Uterus (tissue), 4 donors: ENCODE data around the gene PPFIA3. TPM values are rescaled to one million over a fixed set of nuclear protein-coding genes. Genes with fewer than 3 reads are reported as not detected.

Experiments
- DNase-seq, 2 donors: peaks; one replicate each; pipeline ENCODE4 v3.0.0-alpha.2; 2019 to 2020
- H3K27ac ChIP-seq, 2 donors: fragments of 200-600 bp; sonication (generic); 1 replicate in 1 of 2; 2 replicates in 1 of 2; pipeline ENCODE4 v1.5.1; 2016 to 2018
- H3K27me3 ChIP-seq, 2 donors: fragments of 200-600 bp; sonication (generic); one replicate each; pipeline ENCODE4 v1.5.1; 2018 to 2019; ENCODE audit warnings: control low read depth in 1 of 2
- H3K36me3 ChIP-seq, 2 donors: fragments of 200-600 bp; sonication (generic); one replicate each; pipeline ENCODE4 v1.5.1; 2019; ENCODE audit warnings: control low read depth in 1 of 2
- H3K4me1 ChIP-seq, 2 donors: fragments of 200-600 bp; sonication (generic); one replicate each; pipeline ENCODE4 v1.5.1; 2018 to 2019; ENCODE audit warnings: control low read depth in 1 of 2
- H3K4me3 ChIP-seq, 2 donors: fragments of 200-600 bp; sonication (generic); 1 replicate in 1 of 2; 2 replicates in 1 of 2; pipeline ENCODE4 v1.5.1; 2018 to 2019; ENCODE audit warnings: mild to moderate bottlenecking in 1 of 2
- H3K9me3 ChIP-seq, 2 donors: fragments of 200-600 bp; sonication (generic); one replicate each; pipeline ENCODE4 v1.5.1; 2019; ENCODE audit warnings: control low read depth in 1 of 2
- POLR2A ChIP-seq, 2 donors: fragments of 450-650 bp; IDR thresholded peaks; one replicate each; pipeline ENCODE4 v1.6.1; 2016; ENCODE audit warnings: antibody characterized with exemption in 2 of 2, mild to moderate bottlenecking in 1 of 2, moderate library complexity in 1 of 2
- intact Hi-C: fragments of 100-400 bp; cut with DNase I; formaldehyde crosslinking; loops from one replicate; pipeline ENCODE4 v1.15.1; 2023; ENCODE audit warnings: low total_unique reads
- total RNA-seq, 4 donors: library from RNA; depleted of rRNA in 3 of 4; stranded (reverse); fragments of >200 nt in 3 of 4; gene quantifications; one replicate each; pipeline versions ENCODE4 v1.1.0 to v1.2.4, GENCODE V29; 2014 to 2023
- TF ChIP-seq, protein P1 (sequence below), 4 experiments: fragments of 200-600 bp in 2 of 4; fragments of 450-650 bp in 2 of 4; sonication (generic) in 2 of 4; IDR thresholded peaks; one replicate each; pipeline ENCODE4 v1.5.1; 2016 to 2019; ENCODE audit warnings: antibody characterized with exemption in 4 of 4, mild to moderate bottlenecking in 2 of 4, moderate library complexity in 1 of 4
- donor health status: DM: yes; HTN: yes; CAD: no.

Gene PPFIA3
- total RNA-seq, 4 donors from 2014 or later, result 0.51 to 8.3 (median 7.4) TPM; not detected in 1

DNA sequence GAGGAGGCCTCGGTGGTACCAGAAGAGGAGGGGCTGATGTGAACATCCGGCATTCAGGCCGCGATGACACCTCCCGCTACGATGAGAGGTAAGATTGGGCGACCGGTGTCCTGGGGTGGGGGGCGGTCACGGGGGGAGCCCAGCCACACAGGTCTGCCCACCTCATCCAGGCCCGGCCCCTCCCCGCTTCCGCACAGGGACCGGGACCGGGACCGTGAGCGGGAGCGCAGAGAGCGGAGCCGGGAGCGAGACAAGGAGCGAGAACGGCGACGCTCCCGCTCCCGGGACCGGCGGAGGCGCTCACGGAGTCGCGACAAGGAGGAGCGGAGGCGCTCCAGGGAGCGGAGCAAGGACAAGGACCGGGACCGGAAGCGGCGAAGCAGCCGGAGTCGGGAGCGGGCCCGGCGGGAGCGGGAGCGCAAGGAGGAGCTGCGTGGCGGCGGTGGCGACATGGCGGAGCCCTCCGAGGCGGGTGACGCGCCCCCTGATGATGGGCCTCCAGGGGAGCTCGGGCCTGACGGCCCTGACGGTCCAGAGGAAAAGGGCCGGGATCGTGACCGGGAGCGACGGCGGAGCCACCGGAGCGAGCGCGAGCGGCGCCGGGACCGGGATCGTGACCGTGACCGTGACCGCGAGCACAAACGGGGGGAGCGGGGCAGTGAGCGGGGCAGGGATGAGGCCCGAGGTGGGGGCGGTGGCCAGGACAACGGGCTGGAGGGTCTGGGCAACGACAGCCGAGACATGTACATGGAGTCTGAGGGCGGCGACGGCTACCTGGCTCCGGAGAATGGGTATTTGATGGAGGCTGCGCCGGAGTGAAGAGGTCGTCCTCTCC lies 11.5 kb upstream of the PPFIA3 start:
- Histone ChIP-seq H3K9me3 (no peaks in the 10 kb centered on the region), H3K4me1 (no peaks in the 10 kb centered on the region), H3K27me3 (no peaks in the 10 kb centered on the region), H3K27ac (no peak overlapping the region), H3K36me3 (no peaks in the 10 kb centered on the region), H3K4me3 (no peak overlapping the region)
- intact Hi-C loops, result no loop called here
- TF ChIP-seq, protein P1, sequence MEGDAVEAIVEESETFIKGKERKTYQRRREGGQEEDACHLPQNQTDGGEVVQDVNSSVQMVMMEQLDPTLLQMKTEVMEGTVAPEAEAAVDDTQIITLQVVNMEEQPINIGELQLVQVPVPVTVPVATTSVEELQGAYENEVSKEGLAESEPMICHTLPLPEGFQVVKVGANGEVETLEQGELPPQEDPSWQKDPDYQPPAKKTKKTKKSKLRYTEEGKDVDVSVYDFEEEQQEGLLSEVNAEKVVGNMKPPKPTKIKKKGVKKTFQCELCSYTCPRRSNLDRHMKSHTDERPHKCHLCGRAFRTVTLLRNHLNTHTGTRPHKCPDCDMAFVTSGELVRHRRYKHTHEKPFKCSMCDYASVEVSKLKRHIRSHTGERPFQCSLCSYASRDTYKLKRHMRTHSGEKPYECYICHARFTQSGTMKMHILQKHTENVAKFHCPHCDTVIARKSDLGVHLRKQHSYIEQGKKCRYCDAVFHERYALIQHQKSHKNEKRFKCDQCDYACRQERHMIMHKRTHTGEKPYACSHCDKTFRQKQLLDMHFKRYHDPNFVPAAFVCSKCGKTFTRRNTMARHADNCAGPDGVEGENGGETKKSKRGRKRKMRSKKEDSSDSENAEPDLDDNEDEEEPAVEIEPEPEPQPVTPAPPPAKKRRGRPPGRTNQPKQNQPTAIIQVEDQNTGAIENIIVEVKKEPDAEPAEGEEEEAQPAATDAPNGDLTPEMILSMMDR (IDR thresholded peaks at IDR 0.05), result no peak
- no peak for TF ChIP-seq POLR2A (IDR thresholded peaks at IDR 0.05)
- DNase-seq, result no peak

DNA sequence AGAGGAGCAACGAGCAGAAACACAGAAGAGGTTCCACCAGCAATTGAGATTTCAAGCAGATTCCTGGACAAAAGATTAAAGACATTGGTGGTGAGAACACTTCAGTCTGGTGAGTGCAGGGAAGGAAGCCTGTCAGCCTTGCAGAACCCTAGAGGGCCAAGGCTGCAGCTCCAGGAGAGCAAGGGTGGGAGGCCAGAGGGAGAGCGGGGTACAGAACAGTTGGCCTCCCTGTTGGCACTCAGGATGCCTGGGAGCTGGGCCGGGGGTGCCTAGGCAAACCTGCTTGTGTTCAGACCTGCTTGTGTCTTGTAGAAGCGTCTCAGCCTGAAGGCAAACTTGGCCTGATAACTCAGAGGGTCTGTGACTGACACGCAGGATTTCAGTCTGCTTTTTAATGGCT lies 10.3 kb upstream of the PPFIA3 start:
- Histone ChIP-seq H3K4me3 (no peak overlapping the region), H3K27me3 (no peaks in the 10 kb centered on the region), H3K27ac (no peak overlapping the region), H3K4me1 (no peaks in the 10 kb centered on the region), H3K9me3 (no peaks in the 10 kb centered on the region), H3K36me3 (no peaks in the 10 kb centered on the region)
- no peak for DNase-seq
- intact Hi-C loops, result no loop called here
- no peak for TF ChIP-seq POLR2A (IDR thresholded peaks at IDR 0.05)
- TF ChIP-seq, protein P1 (IDR thresholded peaks at IDR 0.05), result no peak

DNA sequence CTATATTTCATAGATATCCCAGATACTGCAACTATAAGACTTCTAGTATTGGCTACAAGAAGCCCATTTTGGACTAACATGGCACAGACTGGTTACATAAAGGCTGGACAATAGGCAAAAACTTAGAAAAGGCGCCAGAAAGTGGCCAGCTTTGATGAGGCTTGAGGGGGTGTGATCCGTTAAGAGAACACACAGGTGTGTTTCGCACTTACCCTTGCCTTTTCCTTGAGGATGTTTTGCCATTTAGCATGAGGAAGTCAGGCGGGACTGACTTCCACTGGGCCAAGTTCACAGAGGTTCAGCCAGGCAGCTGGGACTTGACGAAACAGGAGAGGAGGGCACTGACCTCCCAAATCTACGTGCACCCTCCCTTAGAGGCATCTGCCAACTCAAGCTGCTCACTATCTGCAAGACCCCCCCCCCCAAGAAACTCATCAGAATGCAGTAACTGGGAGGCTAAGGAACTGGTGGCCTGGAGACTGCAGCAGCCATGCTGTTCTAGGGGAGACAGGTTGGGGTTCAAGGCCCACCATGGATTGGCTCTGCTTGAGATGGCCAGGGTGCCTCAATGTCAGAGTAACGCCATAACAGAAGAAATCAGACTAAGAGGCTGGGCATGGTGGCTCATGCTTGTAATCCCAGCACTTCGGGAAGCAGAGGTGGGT lies 9.6 kb upstream of the PPFIA3 start:
- Histone ChIP-seq H3K9me3 (no peaks in the 10 kb centered on the region), H3K36me3 (no peaks in the 10 kb centered on the region), H3K4me1 (no peaks in the 10 kb centered on the region), H3K4me3 (no peak overlapping the region), H3K27me3 (no peaks in the 10 kb centered on the region), H3K27ac (no peak overlapping the region)
- no peak for DNase-seq
- intact Hi-C loops, result no loop called here
- TF ChIP-seq POLR2A (IDR thresholded peaks at IDR 0.05), result no peak

DNA sequence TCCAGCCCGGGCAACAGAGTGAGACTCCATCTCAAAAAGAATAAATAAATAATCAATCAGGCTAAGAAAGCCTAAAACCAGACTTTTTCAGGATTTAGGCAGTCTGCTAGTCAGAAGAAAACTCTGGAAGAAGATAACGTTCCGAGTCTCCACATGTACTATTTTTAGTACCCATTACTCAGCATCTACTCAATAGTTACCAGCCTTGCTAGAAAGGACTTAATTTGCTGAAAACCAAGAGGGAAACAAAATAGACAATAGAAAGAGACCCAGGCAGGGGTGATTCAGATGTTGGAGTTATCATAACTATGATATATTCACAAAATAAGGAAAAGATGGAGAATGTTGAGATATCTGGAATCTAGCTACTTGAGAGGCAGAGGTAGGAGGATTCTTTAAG lies 8.8 kb upstream of the PPFIA3 start:
- TF ChIP-seq POLR2A (IDR thresholded peaks at IDR 0.05), result no peak
- TF ChIP-seq, protein P1 (IDR thresholded peaks at IDR 0.05), result no peak
- Histone ChIP-seq H3K27me3 (no peaks in the 10 kb centered on the region), H3K27ac (no peak overlapping the region), H3K36me3 (no peaks in the 10 kb centered on the region), H3K4me1 (no peaks in the 10 kb centered on the region), H3K4me3 (no peak overlapping the region), H3K9me3 (no peaks in the 10 kb centered on the region)
- DNase-seq, result no peak
- intact Hi-C loops, result no loop called here

DNA sequence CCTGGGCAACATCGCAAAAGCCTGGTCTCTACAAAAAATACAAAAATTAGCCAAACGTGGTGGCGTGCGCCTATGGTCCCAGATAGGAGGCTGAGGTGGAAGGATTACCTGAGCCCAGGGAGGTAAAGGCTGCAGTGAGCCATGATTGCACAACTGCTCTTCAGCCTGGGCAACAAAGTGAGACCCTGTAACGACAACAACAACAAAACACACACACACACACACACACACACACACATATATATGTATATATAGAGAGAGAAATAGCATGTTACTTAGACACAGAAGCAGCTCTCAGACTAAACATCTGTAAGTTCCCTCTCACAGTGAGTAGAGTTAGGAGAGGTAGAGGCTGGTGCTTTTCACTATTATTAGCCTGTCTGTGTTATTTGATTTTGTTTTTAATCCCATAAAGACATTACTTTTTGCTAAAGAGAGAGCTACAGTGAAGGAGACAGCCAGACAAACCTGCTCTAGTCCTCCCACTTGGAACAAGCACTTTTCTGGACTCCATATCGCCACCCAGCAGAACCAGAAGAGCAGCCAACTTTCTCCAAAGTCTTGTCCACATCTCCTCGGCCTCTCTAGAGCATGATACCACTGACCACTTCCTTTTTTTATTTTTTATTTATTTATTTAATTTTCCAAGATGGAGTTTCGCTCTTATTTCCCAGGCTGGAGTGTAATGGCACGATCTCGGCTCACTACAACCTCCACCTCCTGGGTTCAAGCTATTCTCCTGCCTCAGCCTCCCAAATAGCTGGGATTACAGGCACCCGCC lies 7.9 kb upstream of the PPFIA3 start:
- intact Hi-C loops, result no loop called here

More for the DNA sequence above, 7.9 kb upstream of the PPFIA3 start:
- Histone ChIP-seq H3K27me3 (no peaks in the 10 kb centered on the region), H3K36me3 (no peaks in the 10 kb centered on the region), H3K27ac (no peak overlapping the region), H3K9me3 (no peaks in the 10 kb centered on the region), H3K4me3 (no peak overlapping the region), H3K4me1 (no peaks in the 10 kb centered on the region)
- no peak for DNase-seq
- TF ChIP-seq POLR2A (IDR thresholded peaks at IDR 0.05), result no peak
- TF ChIP-seq, protein P1 (IDR thresholded peaks at IDR 0.05), result no peak
